ENCODE data around the gene CLIC3.
"Not testable (repeated sequence)": the region's sequence is repeated elsewhere in the genome, so short reads cannot be mapped to it uniquely, and the experiment has no call there.

CLIC3 gene

DNA sequence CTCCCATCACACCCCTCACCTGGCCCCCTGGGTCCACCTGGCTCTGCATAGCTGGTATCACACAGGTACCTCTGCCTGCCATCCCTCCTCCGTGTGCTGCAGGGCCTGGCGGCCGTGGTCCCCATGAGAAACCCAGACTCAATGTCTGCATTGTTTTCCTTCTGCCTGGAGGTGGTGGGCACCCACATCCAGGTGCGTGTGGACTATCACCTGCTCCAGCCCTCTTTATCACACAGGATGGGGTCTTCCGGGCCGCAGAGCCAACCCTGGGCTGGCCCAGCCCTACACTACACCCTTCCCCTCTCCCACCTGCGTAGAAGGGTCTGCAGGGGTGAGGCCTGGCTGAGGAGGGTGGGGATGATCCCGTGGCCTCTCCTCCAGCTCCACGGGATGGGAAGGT is 42.5 kb upstream of the CLIC3 start:
- H3K27me3 ChIP-seq (ENCODE audit: control insufficient read depth in 5 of 5, insufficient read depth in 4 of 5, low read length in 5 of 5): peaks cover 0 to 10% (median 0%) of the 10 kb centered on the region in 5 donors

DNA sequence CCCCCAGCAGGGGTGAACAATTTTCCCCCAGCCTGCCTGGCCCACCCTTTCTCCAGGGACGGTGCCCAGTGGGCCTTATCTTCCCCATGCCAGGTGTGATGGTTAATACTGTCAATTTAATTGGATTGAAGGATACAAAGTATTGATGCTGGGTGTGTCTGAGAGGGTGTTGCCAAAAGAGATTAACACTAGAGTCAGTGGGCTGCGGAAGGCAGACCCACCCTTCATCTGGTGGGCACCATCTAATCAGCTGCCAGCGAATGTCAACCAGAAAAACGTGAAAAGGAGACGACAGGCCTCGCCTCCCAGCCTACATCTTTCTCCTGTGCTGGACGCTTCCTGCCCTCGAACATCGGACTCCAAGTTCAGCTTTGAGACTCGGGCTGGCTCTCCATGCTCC is 41.1 kb upstream of the CLIC3 start:
- Histone ChIP-seq H3K9me3 (ENCODE audit: control insufficient read depth in 5 of 5, low read length in 5 of 5) (no peaks in the 10 kb centered on the region), H3K27me3 (ENCODE audit: control insufficient read depth in 5 of 5, insufficient read depth in 4 of 5, low read length in 5 of 5) (peaks cover 0 to 3% (median 0%) of the 10 kb centered on the region in 5 donors), H3K4me3 (ENCODE audit: low read depth in 1 of 5, low read length in 5 of 5) (no peak overlapping the region), H3K4me1 (ENCODE audit: control insufficient read depth in 5 of 5, insufficient read depth in 5 of 5, low read length in 5 of 5) (peaks cover 0 to 35% (median 15%) of the 10 kb centered on the region in 5 donors), H3K9ac (ENCODE audit: low read length in 5 of 5) (no peak overlapping the region), H3K36me3 (ENCODE audit: control insufficient read depth in 5 of 5, insufficient read depth in 5 of 5, low read length in 5 of 5) (peaks cover 0 to 37% (median 14%) of the 10 kb centered on the region in 5 donors), H3K27ac (ENCODE audit: low read depth, low read length) (no peak overlapping the region)

More for the DNA sequence above, 42.5 kb upstream of the CLIC3 start:
- Histone ChIP-seq H3K27ac (ENCODE audit: low read depth, low read length) (no peak overlapping the region), H3K4me1 (ENCODE audit: control insufficient read depth in 5 of 5, insufficient read depth in 5 of 5, low read length in 5 of 5) (peaks cover 0 to 42% (median 20%) of the 10 kb centered on the region in 5 donors), H3K9ac (ENCODE audit: low read length in 5 of 5) (no peak overlapping the region), H3K9me3 (ENCODE audit: control insufficient read depth in 5 of 5, low read length in 5 of 5) (no peaks in the 10 kb centered on the region), H3K36me3 (ENCODE audit: control insufficient read depth in 5 of 5, insufficient read depth in 5 of 5, low read length in 5 of 5) (peaks cover 0 to 37% (median 14%) of the 10 kb centered on the region in 5 donors), H3K4me3 (ENCODE audit: low read depth in 1 of 5, low read length in 5 of 5) (no peak overlapping the region)

DNA sequence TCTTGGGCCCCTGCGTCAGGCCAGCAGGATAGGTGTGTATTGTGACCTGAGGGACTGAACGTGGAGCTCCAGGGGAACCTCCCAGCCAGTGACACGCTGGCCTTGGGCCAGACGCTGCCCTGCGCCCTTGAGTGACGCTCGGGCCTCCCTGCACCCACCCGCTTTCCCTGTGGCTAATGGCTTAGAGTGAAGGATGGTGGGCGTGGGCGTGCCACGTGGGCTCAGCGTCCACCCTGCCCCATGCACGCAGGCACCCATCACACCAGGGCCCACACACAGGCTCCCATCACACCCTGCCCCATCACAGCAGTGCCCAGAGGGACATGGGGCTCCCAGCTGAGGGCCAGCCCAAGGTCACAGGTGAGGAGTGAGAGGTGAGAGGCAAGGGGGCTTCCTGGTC is 40.7 kb upstream of the CLIC3 start:
- Histone ChIP-seq H3K4me3 (ENCODE audit: low read depth in 1 of 5, low read length in 5 of 5) (no peak overlapping the region), H3K4me1 (ENCODE audit: control insufficient read depth in 5 of 5, insufficient read depth in 5 of 5, low read length in 5 of 5) (peaks cover 0 to 38% (median 15%) of the 10 kb centered on the region in 5 donors), H3K27me3 (ENCODE audit: control insufficient read depth in 5 of 5, insufficient read depth in 4 of 5, low read length in 5 of 5) (peaks cover 0 to 3% (median 0%) of the 10 kb centered on the region in 5 donors), H3K9me3 (ENCODE audit: control insufficient read depth in 5 of 5, low read length in 5 of 5) (no peaks in the 10 kb centered on the region), H3K9ac (ENCODE audit: low read length in 5 of 5) (no peak overlapping the region), H3K36me3 (ENCODE audit: control insufficient read depth in 5 of 5, insufficient read depth in 5 of 5, low read length in 5 of 5) (peaks cover 0 to 37% (median 14%) of the 10 kb centered on the region in 5 donors), H3K27ac (ENCODE audit: low read depth, low read length) (no peak overlapping the region)

GRCh38 chr9:137035937-137036336 is 39.6 kb upstream of the CLIC3 start:
- Histone ChIP-seq H3K36me3 (ENCODE audit: control insufficient read depth in 5 of 5, insufficient read depth in 5 of 5, low read length in 5 of 5) (peaks cover 0 to 31% (median 14%) of the 10 kb centered on the region in 5 donors), H3K9ac (ENCODE audit: low read length in 5 of 5) (no peak overlapping the region), H3K27ac (ENCODE audit: low read depth, low read length) (no peak overlapping the region), H3K4me3 (ENCODE audit: low read depth in 1 of 5, low read length in 5 of 5) (no peak overlapping the region), H3K9me3 (ENCODE audit: control insufficient read depth in 5 of 5, low read length in 5 of 5) (no peaks in the 10 kb centered on the region), H3K27me3 (ENCODE audit: control insufficient read depth in 5 of 5, insufficient read depth in 4 of 5, low read length in 5 of 5) (peaks cover 0 to 3% (median 0%) of the 10 kb centered on the region in 5 donors), H3K4me1 (ENCODE audit: control insufficient read depth in 5 of 5, insufficient read depth in 5 of 5, low read length in 5 of 5) (peaks cover 0 to 38% (median 16%) of the 10 kb centered on the region in 5 donors)

DNA sequence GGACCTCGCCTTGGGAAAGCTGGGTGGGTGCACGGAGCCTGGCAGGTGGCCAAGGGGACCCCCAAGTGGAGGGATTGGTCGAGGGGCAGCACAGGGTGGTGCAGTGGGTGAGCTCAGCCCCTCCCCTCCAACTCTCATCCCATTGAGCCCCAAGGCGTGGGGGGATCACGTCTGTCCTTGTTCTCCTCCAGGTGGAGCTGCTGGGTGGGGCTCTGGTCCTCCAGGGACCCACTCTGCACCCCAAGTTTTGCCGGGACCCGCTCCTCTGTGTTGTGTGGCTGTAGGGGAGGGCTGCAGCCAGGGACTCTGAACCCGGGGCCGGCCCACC is 39.1 kb upstream of the CLIC3 start:
- no peak overlapping the region for H3K27ac ChIP-seq (ENCODE audit: low read depth, low read length)
- no peaks in the 10 kb centered on the region for H3K9me3 ChIP-seq (ENCODE audit: control insufficient read depth in 5 of 5, low read length in 5 of 5)
- no peak overlapping the region for H3K4me3 ChIP-seq (ENCODE audit: low read depth in 1 of 5, low read length in 5 of 5)
- peaks cover 0 to 38% (median 21%) of the 10 kb centered on the region in 5 donors for H3K4me1 ChIP-seq (ENCODE audit: control insufficient read depth in 5 of 5, insufficient read depth in 5 of 5, low read length in 5 of 5)
- peaks cover 0 to 2% (median 0%) of the 10 kb centered on the region in 5 donors for H3K27me3 ChIP-seq (ENCODE audit: control insufficient read depth in 5 of 5, insufficient read depth in 4 of 5, low read length in 5 of 5)
- H3K36me3 ChIP-seq (ENCODE audit: control insufficient read depth in 5 of 5, insufficient read depth in 5 of 5, low read length in 5 of 5): peaks cover 0 to 27% (median 12%) of the 10 kb centered on the region in 5 donors
- H3K9ac ChIP-seq (ENCODE audit: low read length in 5 of 5): no peak overlapping the region

- H3K4me1 ChIP-seq (ENCODE audit: control insufficient read depth in 5 of 5, insufficient read depth in 5 of 5, low read length in 5 of 5): peaks cover 0 to 42% (median 25%) of the 10 kb centered on the region in 5 donors
- peaks cover 0 to 22% (median 10%) of the 10 kb centered on the region in 5 donors for H3K36me3 ChIP-seq (ENCODE audit: control insufficient read depth in 5 of 5, insufficient read depth in 5 of 5, low read length in 5 of 5)
- H3K9ac ChIP-seq (ENCODE audit: low read length in 5 of 5): peak overlapping the region in 1 of 5 donors; percentile 25
Observed at GRCh38 chr9:137034709-137035506, 38.5 kb upstream of the CLIC3 start.

GRCh38 chr9:137034039-137034708 is 37.8 kb upstream of the CLIC3 start:
- Histone ChIP-seq H3K9me3 (ENCODE audit: control insufficient read depth in 5 of 5, low read length in 5 of 5) (no peaks in the 10 kb centered on the region), H3K36me3 (ENCODE audit: control insufficient read depth in 5 of 5, insufficient read depth in 5 of 5, low read length in 5 of 5) (peaks cover 0 to 15% (median 6%) of the 10 kb centered on the region in 5 donors), H3K27ac (ENCODE audit: low read depth, low read length) (no peak overlapping the region), H3K4me3 (ENCODE audit: low read depth in 1 of 5, low read length in 5 of 5) (peak overlapping the region in 1 of 5 donors; percentile 45), H3K9ac (ENCODE audit: low read length in 5 of 5) (no peak overlapping the region), H3K4me1 (ENCODE audit: control insufficient read depth in 5 of 5, insufficient read depth in 5 of 5, low read length in 5 of 5) (peaks cover 0 to 48% (median 30%) of the 10 kb centered on the region in 5 donors), H3K27me3 (ENCODE audit: control insufficient read depth in 5 of 5, insufficient read depth in 4 of 5, low read length in 5 of 5) (no peaks in the 10 kb centered on the region)

More at GRCh38 chr9:137034709-137035506, 38.5 kb upstream of the CLIC3 start:
- H3K4me3 ChIP-seq (ENCODE audit: low read depth in 1 of 5, low read length in 5 of 5): no peak overlapping the region
- no peak overlapping the region for H3K27ac ChIP-seq (ENCODE audit: low read depth, low read length)
- no peaks in the 10 kb centered on the region for H3K9me3 ChIP-seq (ENCODE audit: control insufficient read depth in 5 of 5, low read length in 5 of 5)
- no peaks in the 10 kb centered on the region for H3K27me3 ChIP-seq (ENCODE audit: control insufficient read depth in 5 of 5, insufficient read depth in 4 of 5, low read length in 5 of 5)

DNA sequence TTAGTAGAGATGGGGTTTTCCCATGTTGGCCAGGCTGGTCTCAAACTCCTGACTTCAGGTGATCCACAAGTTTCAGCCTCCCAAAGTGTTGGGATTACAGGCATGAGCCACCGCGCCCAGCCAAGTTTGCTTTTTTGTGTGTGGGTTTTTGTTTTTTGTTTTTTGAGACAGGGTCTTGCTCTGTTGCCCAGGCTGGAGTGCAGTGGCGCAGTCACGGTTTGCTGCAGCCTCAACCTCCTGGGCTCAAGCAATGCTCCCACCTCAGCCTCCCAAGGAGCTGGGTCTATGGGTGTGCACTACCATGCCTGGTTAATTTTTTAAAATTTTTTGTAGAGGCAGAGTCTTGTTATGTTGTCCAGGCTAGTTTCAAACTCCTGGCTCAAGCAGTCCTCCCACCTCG is 37.1 kb upstream of the CLIC3 start:
- peak overlapping the region in 2 of 5 donors; percentile 22 to 45 for H3K4me3 ChIP-seq (ENCODE audit: low read depth in 1 of 5, low read length in 5 of 5)
- not testable (repeated sequence) for H3K27ac ChIP-seq (ENCODE audit: low read depth, low read length); H3K9me3 ChIP-seq (ENCODE audit: control insufficient read depth in 5 of 5, low read length in 5 of 5); H3K9ac ChIP-seq (ENCODE audit: low read length in 5 of 5); H3K36me3 ChIP-seq (ENCODE audit: control insufficient read depth in 5 of 5, insufficient read depth in 5 of 5, low read length in 5 of 5); H3K27me3 ChIP-seq (ENCODE audit: control insufficient read depth in 5 of 5, insufficient read depth in 4 of 5, low read length in 5 of 5)
- peaks cover 0 to 55% (median 37%) of the 10 kb centered on the region in 5 donors for H3K4me1 ChIP-seq (ENCODE audit: control insufficient read depth in 5 of 5, insufficient read depth in 5 of 5, low read length in 5 of 5)

DNA sequence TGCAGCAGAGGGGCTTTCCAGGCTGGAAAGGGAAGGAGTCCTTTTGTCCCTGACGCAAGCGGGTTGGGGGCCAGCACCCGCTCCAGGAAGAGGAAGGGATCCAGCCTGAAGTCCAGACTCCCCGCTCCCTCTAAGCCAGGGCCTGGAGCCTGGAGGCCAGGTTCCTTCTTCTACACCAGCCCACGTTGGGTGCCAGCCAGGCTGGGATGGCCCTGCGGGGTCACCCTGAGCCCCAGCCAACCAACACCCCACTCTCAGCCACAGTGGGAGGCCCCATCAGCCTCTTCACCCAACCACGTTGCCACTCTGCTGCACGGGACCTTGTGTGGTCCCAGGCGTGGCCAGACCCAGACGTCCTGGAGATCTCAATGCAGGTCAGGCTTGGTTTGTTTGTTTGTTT is 36.5 kb upstream of the CLIC3 start:
- Histone ChIP-seq H3K27ac (ENCODE audit: low read depth, low read length) (no peak overlapping the region), H3K4me3 (ENCODE audit: low read depth in 1 of 5, low read length in 5 of 5) (peak overlapping the region in 4 of 5 donors; percentile 5 to 48 (median 26)), H3K9me3 (ENCODE audit: control insufficient read depth in 5 of 5, low read length in 5 of 5) (no peaks in the 10 kb centered on the region), H3K9ac (ENCODE audit: low read length in 5 of 5) (peak overlapping the region in 2 of 5 donors; percentile 26 to 41), H3K4me1 (ENCODE audit: control insufficient read depth in 5 of 5, insufficient read depth in 5 of 5, low read length in 5 of 5) (peaks cover 0 to 58% (median 39%) of the 10 kb centered on the region in 5 donors), H3K36me3 (ENCODE audit: control insufficient read depth in 5 of 5, insufficient read depth in 5 of 5, low read length in 5 of 5) (peaks cover 0 to 8% (median 0%) of the 10 kb centered on the region in 5 donors), H3K27me3 (ENCODE audit: control insufficient read depth in 5 of 5, insufficient read depth in 4 of 5, low read length in 5 of 5) (no peaks in the 10 kb centered on the region)

Measured in subcutaneous abdominal adipose tissue (tissue), 5 donors.